Liver (tissue), 3 donors: ENCODE results near the gene LAMA5.

ENCODE experiments used
- EGR1 ChIP-seq, 2 donors: IDR thresholded peaks; 2 replicates each; pipeline ENCODE4 v1.6.1; 2016 to 2018; ENCODE audit warnings: antibody characterized with exemption in 2 of 2, low read depth in 2 of 2
- GABPA ChIP-seq, 2 donors: IDR thresholded peaks in 1 of 2; conservative IDR thresholded peaks in 1 of 2; 2 replicates each; pipeline ENCODE4 v1.6.1; 2016; ENCODE audit warnings: antibody characterized with exemption in 2 of 2, mild to moderate bottlenecking in 1 of 2, moderate library complexity in 1 of 2
- JUND ChIP-seq, 2 donors: IDR thresholded peaks; 2 replicates each; pipeline ENCODE4 v1.6.1; 2016; ENCODE audit warnings: antibody characterized with exemption in 2 of 2
- NR2F2 ChIP-seq: IDR thresholded peaks from 2 replicates; pipeline ENCODE4 v1.6.1; 2016; ENCODE audit warnings: antibody characterized with exemption
- SP1 ChIP-seq: IDR thresholded peaks from 2 replicates; pipeline ENCODE4 v1.6.1; 2018; ENCODE audit warnings: antibody characterized with exemption, mild to moderate bottlenecking
- YY1 ChIP-seq: IDR thresholded peaks from 2 replicates; pipeline ENCODE4 v1.6.1; 2016; ENCODE audit warnings: antibody characterized with exemption, mild to moderate bottlenecking
- TF ChIP-seq, protein P1 (sequence below): fragments of 150-350 bp; IDR thresholded peaks from 2 replicates; pipeline ENCODE4 v1.5.1; 2017; ENCODE audit warnings: improper control_type of control experiment, low read depth, low read length; ENCODE audit not compliant: missing input control
- TF ChIP-seq, protein P2 (sequence below): IDR thresholded peaks from 2 replicates; pipeline ENCODE4 v1.6.1; 2016; ENCODE audit warnings: antibody characterized with exemption, mild to moderate bottlenecking
- TF ChIP-seq, protein P3 (sequence below): IDR thresholded peaks from 2 replicates; pipeline ENCODE4 v1.6.1; 2016; ENCODE audit warnings: antibody characterized with exemption
- donor health status: healthy.
- donor health status: healthy.

DNA sequence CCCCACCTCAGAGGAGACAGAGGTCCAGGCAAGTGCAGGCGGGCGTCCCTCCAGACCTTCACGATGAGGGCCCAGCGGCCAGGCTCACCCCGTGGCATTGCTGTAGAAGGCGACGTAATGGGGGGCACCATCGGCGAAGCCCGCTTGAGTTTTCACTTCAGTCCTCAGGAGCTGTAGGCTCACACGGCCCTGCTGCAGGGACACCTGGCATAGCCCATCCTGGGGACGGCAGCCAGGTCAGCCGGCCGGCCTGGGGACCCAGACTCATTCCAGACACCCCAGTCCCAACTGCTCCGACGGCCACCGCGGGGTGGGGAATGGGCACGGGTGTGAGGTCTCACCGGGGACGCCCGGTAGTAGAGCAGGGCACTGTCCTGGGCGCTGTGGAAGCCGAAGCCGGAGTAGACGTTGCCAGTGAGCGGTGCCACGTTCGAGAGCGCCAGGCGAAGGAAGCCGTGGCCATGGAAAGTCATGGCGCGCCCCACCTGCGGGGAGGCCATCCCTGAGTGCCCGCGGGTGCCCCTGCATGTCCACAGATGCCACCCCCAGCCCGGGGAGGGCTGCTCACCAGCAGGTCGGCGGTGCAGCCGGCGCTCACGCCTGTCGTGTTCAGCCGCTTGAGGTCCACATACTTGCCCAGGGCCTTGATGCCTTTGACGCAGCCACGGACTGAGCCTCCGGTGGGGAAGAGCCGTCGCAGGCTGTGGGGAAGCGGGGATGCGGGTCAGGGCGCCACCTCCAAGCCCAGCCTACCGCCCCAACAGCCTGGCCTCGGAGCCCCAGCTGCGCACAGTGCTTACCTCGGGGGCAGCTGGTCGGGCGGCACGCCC lies 55.1 kb downstream of the LAMA5 start:
- TF ChIP-seq, protein P1, sequence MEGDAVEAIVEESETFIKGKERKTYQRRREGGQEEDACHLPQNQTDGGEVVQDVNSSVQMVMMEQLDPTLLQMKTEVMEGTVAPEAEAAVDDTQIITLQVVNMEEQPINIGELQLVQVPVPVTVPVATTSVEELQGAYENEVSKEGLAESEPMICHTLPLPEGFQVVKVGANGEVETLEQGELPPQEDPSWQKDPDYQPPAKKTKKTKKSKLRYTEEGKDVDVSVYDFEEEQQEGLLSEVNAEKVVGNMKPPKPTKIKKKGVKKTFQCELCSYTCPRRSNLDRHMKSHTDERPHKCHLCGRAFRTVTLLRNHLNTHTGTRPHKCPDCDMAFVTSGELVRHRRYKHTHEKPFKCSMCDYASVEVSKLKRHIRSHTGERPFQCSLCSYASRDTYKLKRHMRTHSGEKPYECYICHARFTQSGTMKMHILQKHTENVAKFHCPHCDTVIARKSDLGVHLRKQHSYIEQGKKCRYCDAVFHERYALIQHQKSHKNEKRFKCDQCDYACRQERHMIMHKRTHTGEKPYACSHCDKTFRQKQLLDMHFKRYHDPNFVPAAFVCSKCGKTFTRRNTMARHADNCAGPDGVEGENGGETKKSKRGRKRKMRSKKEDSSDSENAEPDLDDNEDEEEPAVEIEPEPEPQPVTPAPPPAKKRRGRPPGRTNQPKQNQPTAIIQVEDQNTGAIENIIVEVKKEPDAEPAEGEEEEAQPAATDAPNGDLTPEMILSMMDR = no peak
- TF ChIP-seq, protein P2, sequence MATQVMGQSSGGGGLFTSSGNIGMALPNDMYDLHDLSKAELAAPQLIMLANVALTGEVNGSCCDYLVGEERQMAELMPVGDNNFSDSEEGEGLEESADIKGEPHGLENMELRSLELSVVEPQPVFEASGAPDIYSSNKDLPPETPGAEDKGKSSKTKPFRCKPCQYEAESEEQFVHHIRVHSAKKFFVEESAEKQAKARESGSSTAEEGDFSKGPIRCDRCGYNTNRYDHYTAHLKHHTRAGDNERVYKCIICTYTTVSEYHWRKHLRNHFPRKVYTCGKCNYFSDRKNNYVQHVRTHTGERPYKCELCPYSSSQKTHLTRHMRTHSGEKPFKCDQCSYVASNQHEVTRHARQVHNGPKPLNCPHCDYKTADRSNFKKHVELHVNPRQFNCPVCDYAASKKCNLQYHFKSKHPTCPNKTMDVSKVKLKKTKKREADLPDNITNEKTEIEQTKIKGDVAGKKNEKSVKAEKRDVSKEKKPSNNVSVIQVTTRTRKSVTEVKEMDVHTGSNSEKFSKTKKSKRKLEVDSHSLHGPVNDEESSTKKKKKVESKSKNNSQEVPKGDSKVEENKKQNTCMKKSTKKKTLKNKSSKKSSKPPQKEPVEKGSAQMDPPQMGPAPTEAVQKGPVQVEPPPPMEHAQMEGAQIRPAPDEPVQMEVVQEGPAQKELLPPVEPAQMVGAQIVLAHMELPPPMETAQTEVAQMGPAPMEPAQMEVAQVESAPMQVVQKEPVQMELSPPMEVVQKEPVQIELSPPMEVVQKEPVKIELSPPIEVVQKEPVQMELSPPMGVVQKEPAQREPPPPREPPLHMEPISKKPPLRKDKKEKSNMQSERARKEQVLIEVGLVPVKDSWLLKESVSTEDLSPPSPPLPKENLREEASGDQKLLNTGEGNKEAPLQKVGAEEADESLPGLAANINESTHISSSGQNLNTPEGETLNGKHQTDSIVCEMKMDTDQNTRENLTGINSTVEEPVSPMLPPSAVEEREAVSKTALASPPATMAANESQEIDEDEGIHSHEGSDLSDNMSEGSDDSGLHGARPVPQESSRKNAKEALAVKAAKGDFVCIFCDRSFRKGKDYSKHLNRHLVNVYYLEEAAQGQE = no peak
- TF ChIP-seq YY1 = no peak
- no peak for TF ChIP-seq JUND (IDR thresholded peaks at IDR 0.05)
- no peak for TF ChIP-seq NR2F2
- TF ChIP-seq, protein P3, sequence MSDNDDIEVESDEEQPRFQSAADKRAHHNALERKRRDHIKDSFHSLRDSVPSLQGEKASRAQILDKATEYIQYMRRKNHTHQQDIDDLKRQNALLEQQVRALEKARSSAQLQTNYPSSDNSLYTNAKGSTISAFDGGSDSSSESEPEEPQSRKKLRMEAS = no peak
- TF ChIP-seq EGR1 (IDR thresholded peaks at IDR 0.05; ENCODE audit: low read depth in 2 of 2) = no peak
- TF ChIP-seq GABPA (IDR thresholded peaks at IDR 0.05 in 1 of 2, conservative IDR thresholded peaks at IDR 0.05 in 1 of 2) = no peak
- TF ChIP-seq SP1 = no peak
